Activated naive CD4-positive, alpha-beta T cell (primary cell): ENCODE data around the gene EPS8.

Source experiments
- DNase-seq, 4 experiments: peaks; one replicate each; lab custom pipeline; 2025; lab: John Stamatoyannopoulos, UW

EPS8 gene

GRCh38 chr12:15789220-15790171 lies at the start of gene EPS8:
Gene EPS8, minus strand, starts transcription at chr12:15789388. Its CDS starts 106,437 bp downstream, at chr12:15682951.
- peak; percentile 75 to 85 (median 78) for DNase-seq

DNA sequence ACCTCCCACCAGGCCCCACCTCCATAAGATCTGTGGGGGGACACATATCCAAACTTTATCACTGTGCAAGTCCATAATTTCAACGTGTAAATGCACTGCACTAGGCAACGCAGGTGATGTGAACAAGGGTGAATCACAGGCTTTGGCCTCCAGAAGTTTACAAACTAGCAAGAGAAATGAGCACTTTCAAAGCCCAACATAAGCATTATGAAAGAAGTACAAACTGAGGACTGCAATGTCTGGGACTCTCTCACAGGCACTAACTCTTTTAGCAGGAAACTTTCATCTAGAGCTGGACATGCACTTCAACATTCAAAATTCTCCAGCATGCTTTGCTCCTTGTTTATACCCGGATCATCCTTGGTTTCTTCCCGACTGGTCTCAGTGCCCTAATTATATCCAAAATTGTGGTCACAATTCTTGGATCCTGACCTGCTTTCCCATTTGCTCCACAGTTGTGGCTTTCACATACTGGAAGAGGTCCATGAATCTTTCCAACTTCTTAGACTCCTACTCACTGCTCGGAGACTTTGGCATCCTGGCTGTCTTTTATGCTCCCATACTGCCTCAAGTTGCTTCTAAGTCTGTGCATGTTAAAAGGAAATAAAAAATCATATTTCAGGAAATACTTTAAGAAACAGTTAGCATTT lies 48.1 kb upstream of the EPS8 start:
- no peak for DNase-seq

GRCh38 chr12:15834575-15834974 lies 45.4 kb upstream of the EPS8 start:
- no peak for DNase-seq

DNA sequence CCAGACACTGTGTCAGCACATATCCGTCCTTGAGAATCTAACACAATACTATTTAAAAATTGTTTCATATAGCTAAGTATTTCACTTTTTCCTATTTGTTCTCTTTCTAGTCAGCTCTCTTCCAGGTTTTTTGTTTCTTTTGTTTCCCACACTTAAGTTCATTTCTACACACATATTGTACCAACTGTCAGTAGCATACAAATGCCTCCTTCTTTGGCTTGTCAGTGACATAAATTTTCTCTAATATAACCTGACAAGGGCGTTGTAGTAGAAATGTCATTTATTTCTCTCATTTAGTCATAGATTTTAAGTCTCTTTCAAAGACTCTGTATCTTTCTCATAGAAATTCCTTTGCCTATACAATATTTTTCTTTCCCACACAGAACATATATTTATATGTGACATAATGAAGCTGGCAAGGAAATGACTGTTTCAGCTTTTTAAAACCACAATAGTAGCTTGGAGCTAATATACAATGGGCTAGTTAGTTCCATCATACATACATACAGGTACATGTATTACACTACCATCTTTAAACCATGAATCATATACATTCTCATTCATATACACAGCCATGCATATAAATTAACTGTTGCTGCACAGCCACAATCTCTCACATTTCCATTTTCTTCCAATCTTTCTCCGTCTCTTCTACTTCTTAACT lies 42.3 kb upstream of the EPS8 start:
- no peak for DNase-seq

DNA sequence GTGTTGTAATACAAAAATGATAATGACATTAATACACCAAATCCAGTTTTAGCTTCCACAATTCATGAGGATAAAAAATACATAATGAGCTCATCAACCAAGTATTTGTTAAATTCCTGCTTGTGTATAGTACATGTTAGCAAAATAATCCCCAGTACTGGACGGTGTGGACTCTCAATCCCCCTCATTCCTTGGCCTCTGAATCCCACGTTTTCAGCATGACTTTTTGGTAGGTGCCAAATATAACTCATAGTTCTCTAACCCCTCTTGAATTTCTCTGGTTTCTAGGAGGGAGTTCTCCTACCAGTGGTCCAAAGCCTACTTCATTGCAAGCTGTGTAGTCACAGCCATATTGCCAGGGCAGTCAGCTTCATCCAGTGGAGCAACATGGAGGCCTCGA lies 41.4 kb upstream of the EPS8 start:
- no peak for DNase-seq

DNA sequence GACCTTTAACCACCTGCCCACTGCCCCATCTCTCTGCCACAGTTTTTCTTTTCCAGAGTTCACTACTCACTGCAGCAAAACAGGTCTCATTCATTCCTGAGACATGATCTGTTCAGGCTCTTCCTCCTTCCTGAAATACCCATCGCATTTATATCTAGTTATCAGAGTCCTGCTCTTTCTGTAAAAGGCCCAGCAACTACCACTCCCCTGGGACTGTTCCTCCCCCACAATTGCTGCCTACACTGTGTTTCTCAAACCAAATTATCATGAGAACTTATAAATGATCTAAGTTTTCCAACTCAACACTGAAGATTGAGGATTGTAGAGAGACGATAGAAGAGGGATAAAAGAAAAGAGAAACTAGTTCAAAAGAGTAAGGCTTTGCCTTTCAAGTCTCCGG lies 40.8 kb upstream of the EPS8 start:
- DNase-seq, result no peak

DNA sequence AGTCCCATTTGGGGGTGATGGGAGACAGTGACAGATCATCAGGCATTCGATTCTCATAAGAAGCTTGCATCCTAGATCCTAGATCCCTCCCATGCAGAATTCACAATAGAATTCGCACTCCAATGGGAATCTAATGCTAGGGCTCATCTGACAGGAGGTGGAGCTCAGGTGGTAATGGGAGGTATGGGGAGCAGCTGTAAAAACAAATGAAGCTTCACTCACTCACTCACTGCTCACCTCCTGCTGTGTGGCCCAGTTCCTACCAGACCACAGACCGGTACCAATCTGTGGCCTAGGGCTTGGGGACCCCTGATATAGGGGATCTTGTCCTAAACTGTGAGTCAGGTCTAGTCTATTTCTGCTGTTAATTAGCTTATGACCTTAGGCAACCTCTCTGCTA lies 40.1 kb upstream of the EPS8 start:
- no peak for DNase-seq

DNA sequence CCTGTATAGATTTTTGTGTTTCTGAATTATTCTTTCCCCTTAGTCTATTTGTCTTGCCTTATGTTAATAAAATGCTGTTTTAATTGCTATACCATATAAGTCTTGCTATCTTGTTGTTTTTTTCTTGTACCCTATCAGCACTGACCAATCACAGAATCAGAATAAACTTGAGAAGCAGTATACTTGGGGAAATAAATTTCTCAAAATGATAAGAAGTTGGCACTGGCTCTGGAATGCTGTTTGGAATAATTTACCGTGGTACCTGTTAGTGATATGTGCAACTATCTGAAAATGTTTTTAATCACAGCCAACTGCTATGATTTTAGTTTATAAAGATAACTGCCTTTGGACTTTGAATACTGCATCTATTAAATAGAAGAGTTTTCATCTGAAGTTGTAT lies 37.9 kb upstream of the EPS8 start:
- DNase-seq, result no peak

DNA sequence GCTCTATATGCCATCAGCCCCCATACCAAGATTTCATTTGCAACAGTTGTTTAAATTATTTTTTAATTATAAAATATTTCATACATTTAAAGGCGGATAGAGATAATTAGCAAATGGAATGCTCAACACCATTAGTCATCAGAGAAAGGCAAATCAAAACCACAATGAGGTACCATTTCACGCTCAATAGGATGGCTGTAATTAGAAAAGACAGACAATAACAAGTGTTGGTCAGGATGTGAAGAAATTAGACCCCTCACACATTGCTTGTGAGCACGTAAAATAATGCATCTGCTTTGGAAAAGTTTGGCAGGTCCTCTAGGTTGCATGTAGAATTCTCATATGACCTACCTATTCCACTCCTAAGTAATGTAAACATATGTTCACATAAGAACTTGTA lies 35.3 kb upstream of the EPS8 start:
- DNase-seq, result no peak

DNA sequence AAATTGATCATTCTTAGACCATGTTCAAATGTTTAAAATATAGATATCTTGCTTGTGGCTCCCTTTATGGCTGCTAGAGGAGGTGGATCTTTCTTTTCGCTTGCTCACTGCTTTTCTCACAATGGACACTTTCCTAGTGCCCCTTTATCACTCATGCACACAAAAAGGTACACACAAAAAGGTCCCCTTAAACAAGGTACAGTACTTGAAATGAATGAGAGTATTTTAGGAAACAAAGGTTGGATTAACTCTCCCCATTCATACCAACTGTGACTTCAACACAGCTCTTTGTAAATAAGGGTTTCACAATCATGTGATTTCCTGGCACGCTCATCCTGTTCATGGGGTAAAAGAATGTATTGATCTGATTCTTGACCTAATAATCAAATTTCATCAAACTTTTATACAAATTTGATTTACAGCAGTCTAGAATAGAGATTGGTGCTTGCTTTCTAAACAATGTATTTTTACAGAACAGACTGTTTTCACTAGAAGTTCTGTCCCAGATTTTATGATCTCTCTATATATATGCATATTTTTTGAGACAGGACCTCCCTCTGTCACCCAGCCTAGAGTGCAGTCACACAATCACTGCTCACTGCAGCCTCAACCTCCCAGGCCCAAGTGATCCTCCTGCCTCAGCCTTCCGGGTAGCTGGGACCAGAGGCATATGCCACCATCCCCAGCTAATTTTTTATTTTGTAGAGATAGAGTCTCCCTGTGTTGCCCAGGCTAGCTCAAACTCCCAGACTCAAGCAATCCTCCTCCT lies 34.4 kb upstream of the EPS8 start:
- DNase-seq, result no peak

- no peak for DNase-seq
These were observed 30.7 kb upstream of the EPS8 start for GRCh38 chr12:15819644-15820437.

GRCh38 chr12:15818418-15818817 lies 29.2 kb upstream of the EPS8 start:
- no peak for DNase-seq

DNA sequence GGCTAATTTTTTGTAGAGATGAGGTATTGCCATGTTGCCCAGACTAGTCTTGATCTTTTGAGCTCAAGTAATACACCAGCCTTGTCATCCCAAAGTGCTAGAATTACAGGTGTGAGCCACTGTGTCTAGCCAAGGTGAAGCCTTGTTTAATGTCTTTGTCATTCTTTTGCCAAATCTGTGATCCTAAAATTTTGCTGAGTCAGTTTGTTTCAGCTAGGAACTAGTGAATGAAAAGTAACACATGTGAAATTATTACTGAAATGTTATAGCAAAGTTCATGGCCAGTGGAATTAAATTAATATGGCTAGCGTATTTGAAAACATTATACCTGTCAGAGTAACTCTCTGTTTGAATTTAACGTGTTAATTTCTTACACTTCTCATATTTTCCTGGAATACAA lies 26.5 kb upstream of the EPS8 start:
- DNase-seq, result no peak

GRCh38 chr12:15811214-15812127 lies 22.3 kb upstream of the EPS8 start:
- DNase-seq, result no peak

DNA sequence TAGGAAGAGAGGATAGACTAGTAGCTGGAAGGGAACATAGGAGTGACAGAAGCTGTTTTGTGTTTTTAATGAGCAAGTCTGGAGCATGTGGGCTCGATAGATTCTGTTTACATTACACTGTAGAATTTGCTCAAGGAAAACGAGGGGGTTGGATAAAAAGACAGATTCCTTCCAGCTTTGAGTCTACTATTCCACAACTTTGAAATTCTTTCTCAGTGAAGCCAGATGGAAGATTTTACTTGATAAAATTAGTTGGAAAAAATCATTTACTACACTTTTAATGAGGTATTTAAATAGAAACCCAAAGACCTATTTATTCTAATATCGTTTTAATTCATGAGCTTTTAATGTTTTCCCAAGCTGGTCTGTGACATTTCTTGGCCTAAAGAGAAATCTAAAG lies 19.5 kb upstream of the EPS8 start:
- no peak for DNase-seq

DNA sequence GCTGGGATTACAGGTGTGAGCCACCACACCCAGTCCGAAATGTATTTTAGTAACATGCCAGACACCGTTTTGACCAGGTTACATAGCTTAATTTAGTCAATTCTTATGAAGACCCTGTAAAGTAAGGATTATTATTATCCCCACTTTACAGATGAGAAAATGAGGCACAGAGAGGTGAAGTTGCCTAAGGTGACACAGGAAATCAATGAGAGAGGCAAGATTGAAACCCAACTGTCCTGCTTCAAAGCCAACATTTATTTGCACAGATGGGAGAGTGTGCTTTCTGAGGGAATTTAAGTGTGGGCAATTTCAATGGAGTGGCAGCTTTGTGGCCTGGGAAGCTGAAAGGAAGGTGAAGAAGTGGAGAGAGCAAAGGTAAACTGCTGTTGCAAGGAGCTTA lies 19.1 kb upstream of the EPS8 start:
- no peak for DNase-seq

GRCh38 chr12:15806826-15807225 lies 17.6 kb upstream of the EPS8 start:
- no peak for DNase-seq

GRCh38 chr12:15801770-15802744 lies 12.9 kb upstream of the EPS8 start:
- DNase-seq, result no peak

- no peak for DNase-seq
These were observed 11.1 kb upstream of the EPS8 start for GRCh38 chr12:15800278-15800677.
